GM11168 (cell line): ENCODE results near the gene AMOTL1.
"Not testable (repeated sequence)": the region's sequence is repeated elsewhere in the genome, so short reads cannot be mapped to it uniquely, and the experiment has no call there.

Experiments
- in situ Hi-C: fragments of 300-500 bp; cut with MboI; formaldehyde crosslinking; loops from one replicate; pipeline ENCODE4 v1.12.0; 2022; ENCODE audit warnings: low sequenced_read_pairs; ENCODE audit not compliant: unreplicated experiment

Gene AMOTL1

GRCh38 chr11:94791216-94791889, 23.2 kb downstream of the AMOTL1 start:
- in situ Hi-C loops = no loop called here

- in situ Hi-C loops = not testable (repeated sequence)
Observed at GRCh38 chr11:94791942-94792341, 23.8 kb downstream of the AMOTL1 start.

DNA sequence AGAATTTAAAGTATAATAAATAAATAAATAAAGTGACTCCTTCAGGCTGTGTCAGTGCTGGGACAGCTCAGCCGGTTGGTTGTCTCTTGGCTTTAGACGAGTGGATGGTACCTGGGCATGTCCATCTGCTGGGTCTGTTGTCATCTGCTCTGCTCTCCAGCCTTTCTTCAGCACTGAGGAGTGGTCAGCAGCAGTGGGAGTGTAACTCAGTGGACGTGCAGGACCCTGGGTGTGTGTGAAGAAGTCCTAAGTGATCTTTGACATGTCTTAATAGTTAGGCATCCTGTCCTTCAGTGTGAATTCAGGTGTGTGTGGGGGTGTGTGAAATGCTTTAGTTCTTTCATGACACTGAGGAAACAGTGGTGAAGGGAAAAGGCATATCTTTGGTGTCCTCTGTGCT, 24.3 kb downstream of the AMOTL1 start:
- in situ Hi-C loops = no loop called here

DNA sequence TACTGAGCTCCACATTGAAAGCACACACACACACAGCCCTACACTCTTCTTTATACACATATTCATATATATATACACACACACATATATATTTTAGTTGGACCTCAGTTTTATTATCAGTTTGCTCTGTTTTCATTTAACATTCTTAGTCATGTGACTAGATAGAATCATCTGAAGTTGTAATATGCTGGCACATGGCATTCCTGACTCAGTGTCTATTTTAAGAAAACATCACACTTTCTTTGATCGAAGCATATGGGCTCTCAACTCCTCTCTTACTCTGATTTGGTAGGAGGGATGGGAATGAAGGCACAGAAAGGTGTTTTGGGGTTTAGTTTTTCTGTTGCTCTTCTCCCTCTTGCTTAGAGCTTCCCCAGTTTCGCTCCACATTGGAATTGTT, 24.8 kb downstream of the AMOTL1 start:
- in situ Hi-C loops = no loop called here

- in situ Hi-C loops = no loop called here
Observed at GRCh38 chr11:94793822-94794221, 25.7 kb downstream of the AMOTL1 start.

- in situ Hi-C loops = no loop called here
Observed at GRCh38 chr11:94794287-94795168, 26.4 kb downstream of the AMOTL1 start.

DNA sequence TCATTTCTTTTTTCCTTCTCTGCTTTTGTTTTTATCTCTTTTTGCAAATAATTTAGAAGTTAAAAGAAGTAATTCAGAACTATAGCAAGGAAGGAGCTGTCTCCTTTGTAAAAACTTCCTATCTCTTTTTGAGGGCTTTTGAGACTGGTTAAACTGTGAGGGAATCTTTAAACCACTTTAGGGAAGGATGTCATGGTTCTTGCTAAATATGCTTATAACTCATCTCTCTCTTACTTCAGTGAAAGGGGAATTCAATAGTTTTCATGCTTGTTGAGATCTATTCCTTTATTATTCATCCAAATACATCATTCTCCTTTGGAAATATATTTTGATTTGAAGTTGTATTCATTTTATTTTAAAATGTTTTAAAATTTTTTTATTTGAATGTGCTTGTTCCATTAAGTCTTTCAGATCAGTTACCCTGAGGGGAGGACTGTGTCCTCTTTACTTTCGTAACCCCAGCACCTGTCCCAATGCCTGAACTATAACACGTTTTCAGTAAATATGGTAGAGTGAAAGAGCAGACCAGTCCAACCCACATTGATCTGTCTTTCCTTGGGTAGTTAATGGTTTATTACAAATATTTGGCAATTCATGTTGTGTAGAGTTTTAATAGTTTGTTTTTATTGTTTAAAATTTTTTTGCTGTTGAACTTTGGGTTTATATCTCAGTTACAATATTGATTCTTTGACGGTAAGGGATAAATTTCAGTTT, 27.5 kb downstream of the AMOTL1 start:
- in situ Hi-C loops = no loop called here

DNA sequence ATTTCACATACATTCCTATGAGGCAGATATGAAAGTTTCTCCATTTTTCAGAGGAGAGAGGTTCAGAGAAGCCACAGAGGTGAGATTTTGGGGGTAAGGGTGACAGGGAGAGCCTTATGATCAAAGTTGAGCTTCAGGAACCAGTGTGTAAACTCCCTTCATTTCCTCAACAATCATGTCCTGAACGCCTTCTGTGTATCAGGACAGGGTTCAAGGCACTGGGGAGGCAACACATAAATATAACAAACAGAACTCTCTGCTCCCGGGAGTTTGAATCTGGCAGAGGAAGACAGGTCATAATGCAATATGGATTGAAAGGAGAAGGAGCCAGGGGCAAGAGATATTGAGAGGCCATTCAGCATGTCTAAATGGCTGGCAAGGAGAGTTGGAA, 28.0 kb downstream of the AMOTL1 start:
- in situ Hi-C loops = no loop called here

- in situ Hi-C loops = no loop called here
Observed at GRCh38 chr11:94796863-94797262, 28.7 kb downstream of the AMOTL1 start.

DNA sequence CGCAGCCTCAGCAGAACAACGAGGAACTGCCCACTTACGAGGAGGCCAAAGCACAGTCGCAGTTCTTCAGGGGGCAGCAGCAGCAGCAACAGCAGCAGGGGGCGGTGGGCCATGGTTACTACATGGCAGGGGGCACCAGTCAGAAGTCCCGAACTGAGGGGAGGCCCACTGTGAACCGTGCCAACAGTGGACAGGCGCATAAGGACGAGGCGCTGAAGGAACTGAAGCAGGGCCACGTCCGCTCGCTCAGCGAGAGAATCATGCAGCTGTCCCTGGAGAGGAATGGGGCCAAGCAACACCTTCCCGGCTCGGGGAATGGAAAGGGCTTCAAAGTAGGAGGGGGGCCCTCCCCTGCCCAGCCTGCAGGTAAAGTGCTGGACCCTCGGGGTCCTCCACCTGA, 31.6 kb downstream of the AMOTL1 start:
- in situ Hi-C loops = no loop called here

- in situ Hi-C loops = no loop called here
Observed at GRCh38 chr11:94800414-94800813, 32.3 kb downstream of the AMOTL1 start.

DNA sequence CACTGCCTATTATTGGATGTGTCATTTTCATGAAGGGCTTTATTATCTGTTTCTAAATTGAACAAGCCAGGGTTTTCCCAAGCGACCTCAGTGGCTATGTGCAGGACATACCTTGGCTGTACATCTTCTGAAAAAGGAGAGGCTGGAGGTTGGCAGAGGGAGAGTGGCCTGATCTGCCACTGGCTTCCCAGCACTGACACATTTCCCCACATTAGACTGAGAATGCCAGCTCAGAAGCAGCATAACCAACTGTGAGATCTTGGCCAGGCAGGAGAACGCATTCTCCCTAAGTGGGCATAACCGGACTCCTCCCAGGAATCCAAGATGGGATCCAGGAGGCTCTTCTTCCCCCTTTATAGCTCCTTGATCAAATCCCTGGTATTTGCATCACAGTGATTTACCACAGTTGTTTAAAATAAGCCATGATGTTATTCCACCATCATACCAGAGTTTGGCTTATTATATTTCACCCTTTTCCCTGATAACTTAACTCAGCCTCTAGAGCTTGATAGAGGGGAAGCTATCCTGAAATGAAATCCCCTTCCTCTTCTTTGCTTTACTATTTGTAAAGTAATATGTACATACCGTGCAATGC, 33.8 kb downstream of the AMOTL1 start:
- in situ Hi-C loops = no loop called here

DNA sequence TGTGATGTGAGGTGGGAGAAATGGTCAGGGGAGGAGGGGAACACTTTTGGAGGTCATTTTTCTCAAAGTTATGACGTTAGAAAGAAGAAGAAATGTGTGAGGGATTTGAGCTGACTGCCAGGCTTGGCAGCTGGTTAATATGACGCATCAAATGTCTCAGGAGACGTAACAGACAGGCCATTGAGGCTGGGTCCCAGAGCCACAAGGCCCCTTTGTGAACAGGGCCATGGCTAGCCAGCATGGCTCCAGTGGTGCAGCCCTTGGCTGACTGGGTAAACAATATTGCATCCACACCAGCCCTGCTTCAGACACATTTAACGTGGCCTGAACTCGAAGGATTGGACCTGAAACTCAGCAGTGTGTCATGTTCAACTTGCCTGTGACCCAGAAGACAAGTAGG, 34.3 kb downstream of the AMOTL1 start:
- in situ Hi-C loops = no loop called here

DNA sequence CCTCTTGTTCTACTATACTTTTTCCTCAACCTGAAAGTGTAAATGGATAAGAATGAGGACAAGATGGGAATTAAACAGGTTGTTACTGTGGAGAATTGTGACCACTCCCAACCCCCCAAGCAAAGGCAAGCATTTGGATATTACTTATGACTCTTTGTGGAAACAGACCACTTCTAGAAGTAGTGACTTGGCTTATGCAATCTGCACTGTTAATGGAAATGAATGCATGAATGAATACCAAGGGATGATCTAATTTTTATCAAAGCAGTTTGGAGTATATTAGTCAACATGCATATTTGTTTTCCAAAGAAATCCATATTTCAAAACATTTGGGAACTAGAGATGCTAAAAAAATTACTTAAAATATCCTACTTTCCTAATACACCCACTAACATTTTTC, 35.3 kb downstream of the AMOTL1 start:
- in situ Hi-C loops = no loop called here

DNA sequence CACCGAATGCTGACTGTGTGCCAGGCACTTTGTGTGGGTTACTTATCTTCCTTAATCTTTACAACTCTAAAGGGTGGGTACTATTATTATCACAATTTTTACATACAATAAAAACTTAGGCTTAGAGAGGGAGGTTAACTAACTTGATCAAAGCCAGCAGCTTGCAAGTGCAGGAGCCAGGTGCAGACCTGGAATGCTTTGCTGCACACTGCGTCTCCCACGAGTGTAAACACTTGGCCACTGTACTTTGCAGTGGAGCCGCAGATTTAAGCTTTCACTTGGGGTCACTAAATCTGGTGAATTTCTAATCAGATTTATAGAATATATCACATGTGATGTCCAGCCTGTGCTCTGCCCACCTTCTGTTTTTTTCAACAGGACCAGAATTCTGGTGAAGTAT, 36.7 kb downstream of the AMOTL1 start:
- in situ Hi-C loops = no loop called here

- in situ Hi-C loops = no loop called here
Observed at GRCh38 chr11:94806014-94806413, 37.9 kb downstream of the AMOTL1 start.

- in situ Hi-C loops = no loop called here
Observed at GRCh38 chr11:94806419-94806818, 38.3 kb downstream of the AMOTL1 start.

GRCh38 chr11:94809251-94809650, 41.1 kb downstream of the AMOTL1 start:
- in situ Hi-C loops = no loop called here

DNA sequence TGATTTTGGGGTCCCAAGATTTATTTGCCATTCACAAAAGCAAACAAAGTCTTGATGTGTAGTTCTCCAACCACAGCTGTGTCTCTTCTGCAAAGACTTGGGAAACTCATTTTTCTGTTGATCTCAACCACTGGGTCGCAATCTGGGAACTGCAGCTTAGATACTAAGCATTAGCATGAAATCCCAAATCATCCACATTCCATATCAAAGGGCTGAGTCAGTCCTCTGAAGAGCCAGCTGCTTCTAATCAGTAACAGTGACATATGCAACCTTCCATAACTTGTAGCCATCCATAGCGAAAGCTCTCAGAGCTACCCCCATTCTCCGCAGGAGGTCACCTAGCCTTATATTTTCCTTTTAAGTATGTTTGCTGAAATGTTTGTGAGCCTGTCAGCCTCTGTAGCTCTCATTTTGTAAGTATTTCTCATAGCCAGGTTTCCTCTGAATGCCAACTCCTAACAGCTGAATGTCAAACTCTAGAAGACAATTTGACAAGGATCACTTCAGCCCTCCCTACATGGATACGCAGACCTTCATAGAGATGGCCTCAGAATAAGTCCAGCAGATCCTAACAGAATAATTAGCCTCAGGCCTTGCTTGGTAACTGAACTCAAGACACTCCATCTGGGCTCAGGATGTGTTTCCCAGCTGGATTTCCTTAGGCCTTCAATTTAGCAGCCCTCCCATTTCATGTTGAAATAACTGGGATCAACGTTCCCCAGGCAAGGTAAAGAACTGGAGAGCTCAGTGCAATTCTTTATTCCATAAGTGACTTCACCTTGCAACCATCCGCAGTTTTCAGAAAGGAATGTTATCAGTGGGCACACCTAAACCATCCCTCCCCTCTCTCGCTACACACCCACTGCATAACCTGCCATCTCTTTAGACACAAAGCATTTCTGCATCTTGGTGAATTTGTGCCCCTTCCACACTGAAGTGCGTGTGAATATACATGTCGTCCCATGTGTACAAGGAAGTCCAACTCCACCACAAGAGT, 44.9 kb downstream of the AMOTL1 start:
- in situ Hi-C loops = not testable (repeated sequence)
